DMS114 treated with DMSO at 0.1 percent for 48 hours (cell line): ENCODE measurements around the gene DSCAM.
"Not testable (repeated sequence)": the region's sequence is repeated elsewhere in the genome, so short reads cannot be mapped to it uniquely, and the experiment has no call there.

Experiments used
- DNase-seq: peaks from one replicate; lab custom pipeline; 2025; ENCODE audit not compliant: unreplicated experiment; lab: John Stamatoyannopoulos, UW

Gene DSCAM

GRCh38 chr21:40335704-40336103 is 511.3 kb downstream of the DSCAM start:
- no peak for DNase-seq

DNA sequence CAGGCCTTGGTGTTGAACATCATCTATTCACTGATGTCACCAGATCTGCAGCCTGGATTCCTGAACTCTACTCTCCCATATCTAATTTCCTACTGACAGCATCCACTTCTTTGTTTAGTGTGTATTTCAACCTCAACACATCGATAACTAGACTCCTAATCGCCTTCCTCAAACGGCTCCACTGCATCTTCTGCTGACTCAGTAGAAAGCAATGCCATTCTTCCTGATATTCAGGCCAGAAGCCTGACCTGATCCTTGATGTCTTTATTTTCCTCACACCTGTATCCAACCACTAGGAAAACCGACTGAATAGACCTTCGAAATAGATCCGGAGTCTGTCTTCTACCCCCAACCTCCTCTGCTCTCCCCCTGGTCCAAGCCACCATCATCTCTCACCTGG is 512.8 kb downstream of the DSCAM start:
- DNase-seq, result no peak

GRCh38 chr21:40333731-40334130 is 513.2 kb downstream of the DSCAM start:
- no peak for DNase-seq

DNA sequence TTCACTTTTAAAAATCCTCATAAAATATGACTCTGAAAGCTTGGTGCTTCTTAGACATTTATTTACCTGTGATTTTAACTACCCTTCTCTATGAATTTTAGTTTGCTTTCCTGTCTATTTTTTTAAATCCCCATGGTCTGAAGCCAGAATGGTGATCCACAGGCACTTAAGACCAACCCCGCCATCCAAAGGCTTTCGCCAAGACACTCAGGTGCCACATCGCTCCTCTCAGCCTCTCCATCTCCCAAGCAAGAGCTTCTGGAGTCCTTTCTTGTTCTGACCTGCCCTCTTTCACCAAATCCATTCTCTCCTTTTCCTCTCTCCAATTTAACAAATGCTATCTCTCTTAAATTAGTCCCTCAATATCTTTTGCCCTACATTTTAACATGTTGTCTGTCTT is 515.2 kb downstream of the DSCAM start:
- DNase-seq, result no peak

DNA sequence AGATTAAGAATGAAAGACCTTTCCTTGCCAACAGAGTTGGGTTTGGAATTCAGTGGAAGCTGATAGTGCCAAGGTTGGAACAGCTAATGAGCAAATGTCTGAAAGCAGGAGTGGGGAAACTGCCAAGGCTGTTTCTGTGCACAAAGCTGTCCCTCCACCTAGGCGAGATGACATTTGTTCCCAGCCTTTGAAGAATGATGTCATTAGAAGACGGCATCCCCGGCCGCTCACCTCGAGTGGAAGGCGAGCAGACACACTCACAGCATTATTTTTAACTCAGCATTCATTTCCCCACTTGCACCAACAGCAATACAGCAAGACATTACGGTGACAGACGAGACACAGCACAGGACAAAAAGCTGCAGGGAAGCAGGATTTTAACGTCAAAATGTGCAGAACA is 515.8 kb downstream of the DSCAM start:
- no peak for DNase-seq

DNA sequence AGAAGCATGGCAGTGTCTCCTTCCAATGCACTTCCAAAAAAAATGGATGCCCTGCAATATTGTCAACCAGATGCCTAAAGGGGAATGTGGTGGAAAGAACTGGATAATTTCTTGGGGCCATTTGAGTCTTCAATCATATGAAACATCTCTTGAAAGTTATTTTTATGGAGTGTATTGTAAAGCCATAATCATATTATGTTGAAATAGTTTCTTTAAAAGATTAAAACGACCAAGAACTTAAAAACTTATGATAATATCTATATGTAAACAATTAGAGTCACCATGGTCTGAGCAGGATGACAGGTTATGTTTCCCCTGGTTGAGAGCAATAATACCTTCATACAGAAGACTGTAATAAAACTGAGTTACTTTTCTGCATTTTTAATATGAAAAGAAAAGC is 522.6 kb downstream of the DSCAM start:
- DNase-seq, result no peak

GRCh38 chr21:40320718-40321117 is 526.2 kb downstream of the DSCAM start:
- DNase-seq, result not testable (repeated sequence)

DNA sequence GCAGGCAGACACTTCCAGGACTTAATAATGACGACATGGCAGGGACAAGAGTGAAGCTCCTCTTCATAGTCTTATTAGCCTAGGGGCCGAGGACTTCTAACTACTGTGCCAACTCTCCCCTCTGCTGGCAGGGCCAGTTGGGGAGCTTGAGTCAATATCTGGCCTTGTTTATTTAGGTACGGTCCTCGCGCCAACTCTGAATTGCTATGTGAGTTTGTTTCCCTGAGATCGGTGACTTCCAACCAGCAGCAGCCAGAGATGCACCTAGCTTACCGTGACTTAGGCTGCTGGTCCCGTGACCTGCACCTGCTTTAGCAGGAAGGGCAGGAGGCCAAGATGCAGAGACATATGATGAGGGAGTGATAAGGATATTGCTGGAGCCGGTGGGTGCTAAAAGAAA is 528.6 kb downstream of the DSCAM start:
- no peak for DNase-seq

DNA sequence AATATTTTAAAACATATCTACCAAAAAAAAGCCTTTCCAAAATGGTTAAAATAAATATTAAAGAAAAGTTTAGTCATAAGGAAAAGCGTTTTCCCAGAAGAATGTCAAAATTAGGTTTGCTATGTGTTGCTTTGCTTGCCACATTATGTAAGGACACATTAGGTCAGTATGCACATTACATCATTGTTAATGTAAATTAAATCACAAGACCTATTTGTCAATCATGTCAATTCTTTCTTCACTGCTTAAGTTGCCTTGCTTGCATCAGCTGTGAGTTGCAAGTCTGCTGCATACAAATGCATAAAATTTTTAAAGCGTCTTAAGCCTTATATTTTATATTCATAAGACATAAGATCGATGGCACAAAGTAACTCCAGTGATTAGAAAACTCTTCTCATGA is 530.9 kb downstream of the DSCAM start:
- DNase-seq, result no peak

GRCh38 chr21:40315626-40316025 is 531.3 kb downstream of the DSCAM start:
- DNase-seq, result no peak

GRCh38 chr21:40313260-40313659 is 533.7 kb downstream of the DSCAM start:
- DNase-seq, result no peak

DNA sequence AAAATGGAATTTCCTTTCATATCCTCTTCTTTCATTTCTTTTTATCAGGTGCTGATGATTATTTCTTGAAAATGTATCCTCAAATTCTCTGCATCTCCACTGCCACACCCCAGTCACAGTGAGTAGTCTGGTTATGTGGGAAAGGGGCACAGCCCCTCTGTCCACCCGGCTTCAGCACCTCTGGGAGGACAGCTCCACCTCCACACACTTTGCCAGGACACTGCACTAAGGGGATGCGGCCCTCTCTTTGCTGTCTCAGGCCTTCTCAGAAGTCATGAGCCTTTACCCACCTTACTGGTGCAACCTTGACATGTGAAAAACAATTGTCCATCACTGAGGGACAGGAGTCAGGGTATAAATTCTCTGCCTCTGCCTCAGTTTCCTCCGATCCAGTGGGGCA is 546.7 kb downstream of the DSCAM start:
- DNase-seq, result no peak

GRCh38 chr21:40299451-40299850 is 547.5 kb downstream of the DSCAM start:
- DNase-seq, result no peak

DNA sequence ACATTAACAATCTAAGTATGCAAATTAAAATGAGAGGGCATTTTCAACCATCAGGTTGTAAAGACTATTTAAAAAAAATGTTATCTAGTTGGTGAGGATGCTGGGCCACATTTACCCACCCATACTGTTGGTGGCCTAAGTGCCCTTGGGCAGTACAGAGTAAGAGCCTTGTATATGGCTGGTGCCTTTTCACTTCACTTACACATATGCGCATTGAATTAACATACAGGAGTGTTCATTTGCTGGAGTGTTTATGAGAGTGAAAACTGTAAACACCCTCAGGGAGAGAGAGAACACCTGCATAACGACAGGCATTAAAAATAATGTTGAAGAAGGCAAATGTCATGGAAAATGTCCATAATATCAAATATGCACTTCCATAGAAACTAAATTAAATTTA is 552.6 kb downstream of the DSCAM start:
- DNase-seq, result no peak

- DNase-seq, result no peak
These were observed 555.4 kb downstream of the DSCAM start for GRCh38 chr21:40291560-40291959.

DNA sequence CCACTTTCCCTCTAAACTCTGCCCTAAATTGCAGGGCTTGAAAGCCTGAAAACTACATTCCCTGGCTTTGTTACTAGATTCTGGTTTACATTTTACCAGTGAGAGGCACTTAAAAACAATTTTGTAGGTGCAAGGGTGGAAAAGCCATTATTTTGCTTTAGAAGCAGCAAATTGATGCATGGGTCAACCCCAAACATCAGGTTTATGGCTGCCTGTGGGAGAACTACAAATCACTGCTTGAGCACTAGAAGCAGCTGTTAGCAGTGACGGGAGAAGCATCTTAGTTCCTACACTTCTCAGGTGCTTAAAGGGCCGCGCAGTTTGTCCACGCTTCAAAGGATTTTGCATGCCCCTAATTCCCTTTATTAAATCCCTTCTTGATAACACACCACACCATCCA is 562.5 kb downstream of the DSCAM start:
- no peak for DNase-seq

DNA sequence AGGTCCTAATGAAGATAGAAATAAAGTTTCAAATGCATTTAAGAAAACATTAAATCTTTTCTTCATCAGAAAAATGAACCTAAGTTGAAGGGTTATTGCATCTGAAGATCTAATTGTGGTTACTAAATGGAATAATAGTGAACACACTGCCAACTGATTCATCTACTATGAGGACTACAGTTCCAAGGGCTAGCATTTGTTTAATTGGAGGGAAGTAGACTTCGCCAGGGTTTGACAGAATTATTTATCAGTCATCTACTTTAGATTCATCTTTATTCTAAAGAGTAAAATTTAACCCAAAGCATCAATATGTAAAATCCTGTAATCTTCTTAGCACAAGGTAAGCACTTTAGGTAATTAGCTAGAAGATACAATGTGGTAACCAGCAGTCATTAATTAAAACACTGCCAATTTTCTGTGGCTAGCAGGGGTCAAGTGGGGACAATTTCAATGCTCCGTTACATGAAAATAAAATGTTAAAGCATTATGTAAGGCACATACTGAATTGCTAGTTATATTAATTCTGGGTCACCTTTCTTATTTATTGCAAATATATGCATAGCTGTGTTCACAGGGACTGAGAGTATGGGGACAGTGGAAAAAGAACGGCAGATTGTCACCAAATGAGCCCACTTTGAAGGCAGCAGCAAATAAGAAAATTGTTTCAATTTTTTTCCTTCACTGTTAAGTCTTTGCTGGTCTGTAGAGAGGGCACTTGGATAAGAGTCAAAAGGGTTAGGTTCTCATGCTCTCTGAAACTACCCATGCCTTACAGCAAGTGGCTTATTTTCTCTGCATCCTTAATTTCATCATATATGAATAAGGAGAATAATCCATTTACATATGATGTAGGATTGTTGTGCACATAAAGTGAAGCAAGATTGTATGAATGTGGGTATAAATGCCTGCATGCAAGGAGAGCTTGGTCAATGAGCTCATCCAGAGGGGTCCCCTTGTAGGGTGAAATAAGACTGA is 563.8 kb downstream of the DSCAM start:
- no peak for DNase-seq

- DNase-seq, result no peak
These were observed 568.6 kb downstream of the DSCAM start for GRCh38 chr21:40278345-40278744.

GRCh38 chr21:40276001-40276400 is 571.0 kb downstream of the DSCAM start:
- DNase-seq, result no peak

DNA sequence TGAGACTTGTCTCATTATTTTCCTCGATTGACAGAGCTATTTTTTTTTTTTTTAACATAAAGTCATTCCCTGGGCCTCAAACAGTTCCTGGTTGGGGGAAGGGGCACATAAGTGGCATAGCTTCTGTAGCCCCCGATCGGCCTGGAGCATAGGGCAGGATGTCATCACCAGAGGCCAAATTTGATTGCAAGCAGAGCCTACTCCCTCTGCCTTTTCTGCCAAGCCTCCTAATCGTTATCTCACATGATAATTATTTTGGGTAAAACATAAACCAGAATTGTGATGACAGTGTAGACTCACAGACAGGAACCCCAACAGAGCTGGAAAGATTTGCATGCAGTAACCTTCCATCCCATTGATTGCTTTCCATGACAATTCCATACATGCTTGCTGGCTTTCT is 574.9 kb downstream of the DSCAM start:
- DNase-seq, result no peak

GRCh38 chr21:40271164-40271563 is 575.8 kb downstream of the DSCAM start:
- DNase-seq, result no peak

DNA sequence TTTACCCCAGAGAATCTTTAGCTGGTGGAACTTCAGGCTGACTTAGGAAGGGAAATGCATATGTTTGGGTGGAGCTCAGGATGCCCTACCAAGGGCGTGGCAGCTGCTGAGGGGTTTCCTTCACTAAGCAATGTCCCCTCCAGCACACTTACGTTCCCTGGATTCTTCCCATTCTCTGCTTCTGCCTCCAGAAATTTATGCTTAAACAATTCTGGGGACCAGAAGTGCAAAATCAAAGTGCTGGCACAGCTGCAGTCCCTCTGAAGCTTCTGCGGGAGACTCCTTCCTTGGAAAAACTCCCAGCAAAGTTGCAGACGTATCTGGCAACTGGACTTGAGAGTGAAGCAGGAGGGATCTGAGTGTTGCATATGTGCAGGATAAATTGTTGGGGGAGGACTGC is 576.9 kb downstream of the DSCAM start:
- DNase-seq, result no peak

GRCh38 chr21:40269239-40269638 is 577.7 kb downstream of the DSCAM start:
- DNase-seq, result no peak
